GM18508 (cell line): ENCODE measurements around the gene NCAPH2.

Experiments used
- ATAC-seq: cut with Tn5 transposase; IDR thresholded peaks from one replicate; pipeline ENCODE4 v1.9.1; 2021; ENCODE audit warnings: moderate number of reproducible peaks; ENCODE audit not compliant: insufficient read depth, unreplicated experiment

Gene NCAPH2

GRCh38 chr22:50488006-50488677, 19.9 kb upstream of the NCAPH2 start:
- ATAC-seq, result no peak

- ATAC-seq, result no peak
These were observed 19.1 kb upstream of the NCAPH2 start for GRCh38 chr22:50488886-50489285.

- no peak for ATAC-seq
These were observed 18.4 kb upstream of the NCAPH2 start for GRCh38 chr22:50489363-50490243.

GRCh38 chr22:50490531-50491308, 17.3 kb upstream of the NCAPH2 start:
- no peak for ATAC-seq

- ATAC-seq, result no peak
These were observed 10.9 kb upstream of the NCAPH2 start for GRCh38 chr22:50497093-50497492.

- ATAC-seq, result no peak
These were observed 9.6 kb upstream of the NCAPH2 start for GRCh38 chr22:50498322-50498890.

- no peak for ATAC-seq
These were observed 7.6 kb upstream of the NCAPH2 start for GRCh38 chr22:50500452-50500851.

GRCh38 chr22:50502096-50502495, 5.9 kb upstream of the NCAPH2 start:
- ATAC-seq, result no peak

- no peak for ATAC-seq
These were observed 5.2 kb upstream of the NCAPH2 start for GRCh38 chr22:50502628-50503474.

- ATAC-seq, result no peak
These were observed 4.4 kb upstream of the NCAPH2 start for GRCh38 chr22:50503475-50504145.

GRCh38 chr22:50504369-50505211, 3.4 kb upstream of the NCAPH2 start:
- no peak for ATAC-seq

- no peak for ATAC-seq
These were observed 2.7 kb upstream of the NCAPH2 start for GRCh38 chr22:50505276-50505775.

GRCh38 chr22:50505776-50506610, 2.0 kb upstream of the NCAPH2 start:
- no peak for ATAC-seq

GRCh38 chr22:50506611-50507420, 1.2 kb upstream of the NCAPH2 start:
- no peak for ATAC-seq

- no peak for ATAC-seq
These were observed 518 bp upstream of the NCAPH2 start, which contains the start of gene LMF2 for GRCh38 chr22:50507421-50507990. LMF2 (minus strand) TSS chr22:50507702; CDS start chr22:50507675, 27 bp downstream.

GRCh38 chr22:50508897-50509296, 873 bp downstream of the NCAPH2 start:
- ATAC-seq, result no peak
